Ovary (tissue), 3 donors: ENCODE results near the gene CACNA1C.

ENCODE experiments used
- CTCF ChIP-seq, 3 donors: fragments of 450-650 bp in 2 of 3; fragments of 200-600 bp in 1 of 3; IDR thresholded peaks; one replicate each; pipeline versions ENCODE4 v1.5.1 to v1.8.0; 2016 to 2022; ENCODE audit warnings: antibody characterized with exemption in 3 of 3, mild to moderate bottlenecking in 1 of 3
- EP300 ChIP-seq: sonication (generic); formaldehyde crosslinking; IDR thresholded peaks from one replicate; pipeline ENCODE4 v1.6.1; 2017; ENCODE audit warnings: antibody characterized with exemption
- POLR2A ChIP-seq: fragments of 450-650 bp; IDR thresholded peaks from one replicate; pipeline ENCODE4 v1.6.1; 2017; ENCODE audit warnings: antibody characterized with exemption, mild to moderate bottlenecking, moderate library complexity
- donor health status: DM: no; HTN: no; CAD: no.

GRCh38 chr12:2054091-2055018 lies 1.6 kb downstream of the CACNA1C start:
- TF ChIP-seq CTCF (IDR thresholded peaks at IDR 0.05) (no peak), POLR2A (no peak), EP300 (no peak)
